ENCODE data around the gene IRF2BP2. TPM values are rescaled to one million over a fixed set of nuclear protein-coding genes. Genes with fewer than 3 reads are reported as not detected.

Gene IRF2BP2
- total RNA-seq, 6 donors from 2014 or later, result 83.8 to 157 (median 116) TPM

- WGBS, 2 donors, result 70 to 84% methylated on average over 2 of the region's 2 CpGs
- no peaks in the 10 kb centered on the region for H3K27me3 ChIP-seq
- ATAC-seq (ENCODE audit: low FRiP score in 2 of 2), result no peak
- H3K4me3 ChIP-seq, result no peak overlapping the region
- no peak overlapping the region for H3K27ac ChIP-seq
- no peaks in the 10 kb centered on the region for H3K9me3 ChIP-seq
- H3K36me3 ChIP-seq, result no peaks in the 10 kb centered on the region
- no peak for TF ChIP-seq EP300 (IDR thresholded peaks at IDR 0.05)
- no peak for TF ChIP-seq POLR2AphosphoS5 (IDR thresholded peaks at IDR 0.05)
- TF ChIP-seq POLR2A (IDR thresholded peaks at IDR 0.05), result no peak
- TF ChIP-seq, protein P1, sequence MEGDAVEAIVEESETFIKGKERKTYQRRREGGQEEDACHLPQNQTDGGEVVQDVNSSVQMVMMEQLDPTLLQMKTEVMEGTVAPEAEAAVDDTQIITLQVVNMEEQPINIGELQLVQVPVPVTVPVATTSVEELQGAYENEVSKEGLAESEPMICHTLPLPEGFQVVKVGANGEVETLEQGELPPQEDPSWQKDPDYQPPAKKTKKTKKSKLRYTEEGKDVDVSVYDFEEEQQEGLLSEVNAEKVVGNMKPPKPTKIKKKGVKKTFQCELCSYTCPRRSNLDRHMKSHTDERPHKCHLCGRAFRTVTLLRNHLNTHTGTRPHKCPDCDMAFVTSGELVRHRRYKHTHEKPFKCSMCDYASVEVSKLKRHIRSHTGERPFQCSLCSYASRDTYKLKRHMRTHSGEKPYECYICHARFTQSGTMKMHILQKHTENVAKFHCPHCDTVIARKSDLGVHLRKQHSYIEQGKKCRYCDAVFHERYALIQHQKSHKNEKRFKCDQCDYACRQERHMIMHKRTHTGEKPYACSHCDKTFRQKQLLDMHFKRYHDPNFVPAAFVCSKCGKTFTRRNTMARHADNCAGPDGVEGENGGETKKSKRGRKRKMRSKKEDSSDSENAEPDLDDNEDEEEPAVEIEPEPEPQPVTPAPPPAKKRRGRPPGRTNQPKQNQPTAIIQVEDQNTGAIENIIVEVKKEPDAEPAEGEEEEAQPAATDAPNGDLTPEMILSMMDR (IDR thresholded peaks at IDR 0.05), result no peak
- no peak for DNase-seq
- peaks cover 0 to 5% (median 2%) of the 10 kb centered on the region in 4 donors for H3K4me1 ChIP-seq
Observed at GRCh38 chr1:234578087-234578486, 31.9 kb downstream of the IRF2BP2 start.

DNA sequence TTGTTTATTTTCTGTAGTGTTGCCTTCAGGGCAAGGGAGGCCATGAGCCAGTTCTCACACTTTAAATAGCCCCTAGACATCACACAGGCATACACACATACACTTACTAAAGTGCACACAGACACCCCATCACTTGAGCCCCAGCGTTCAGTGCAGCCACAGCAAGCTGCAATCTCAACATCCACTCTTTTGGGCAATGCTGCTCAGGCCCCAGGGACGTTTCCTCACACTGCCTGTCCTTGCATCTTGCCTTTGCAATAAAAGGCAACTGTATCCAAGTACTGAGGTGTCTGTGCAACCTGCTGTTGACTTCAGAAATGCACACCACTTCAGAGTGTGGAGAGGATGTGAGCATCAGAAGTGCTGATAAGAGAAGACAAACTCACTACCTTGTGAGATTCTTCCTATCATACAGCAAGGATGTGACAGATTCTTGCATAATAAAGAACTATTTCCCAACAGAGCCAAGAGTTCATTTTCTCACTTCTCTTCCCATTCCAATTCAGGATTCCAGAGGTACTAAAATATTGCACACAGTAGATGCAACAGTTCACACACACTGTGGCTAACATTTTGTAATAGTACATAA lies 36.2 kb downstream of the IRF2BP2 start:
- Histone ChIP-seq H3K9me3 (no peaks in the 10 kb centered on the region), H3K36me3 (no peaks in the 10 kb centered on the region), H3K27ac (no peak overlapping the region), H3K4me3 (no peak overlapping the region), H3K4me1 (peaks cover 0 to 5% (median 2%) of the 10 kb centered on the region in 4 donors), H3K27me3 (no peaks in the 10 kb centered on the region)
- TF ChIP-seq, protein P1 (IDR thresholded peaks at IDR 0.05), result no peak
- no peak for TF ChIP-seq POLR2AphosphoS5 (IDR thresholded peaks at IDR 0.05)
- no peak for TF ChIP-seq POLR2A (IDR thresholded peaks at IDR 0.05)
- TF ChIP-seq EP300 (IDR thresholded peaks at IDR 0.05), result no peak
- DNase-seq, result no peak
- WGBS, 2 donors, result 39 to 43% methylated on average over 2 of the region's 2 CpGs
- no peak for ATAC-seq (ENCODE audit: low FRiP score in 2 of 2)

DNA sequence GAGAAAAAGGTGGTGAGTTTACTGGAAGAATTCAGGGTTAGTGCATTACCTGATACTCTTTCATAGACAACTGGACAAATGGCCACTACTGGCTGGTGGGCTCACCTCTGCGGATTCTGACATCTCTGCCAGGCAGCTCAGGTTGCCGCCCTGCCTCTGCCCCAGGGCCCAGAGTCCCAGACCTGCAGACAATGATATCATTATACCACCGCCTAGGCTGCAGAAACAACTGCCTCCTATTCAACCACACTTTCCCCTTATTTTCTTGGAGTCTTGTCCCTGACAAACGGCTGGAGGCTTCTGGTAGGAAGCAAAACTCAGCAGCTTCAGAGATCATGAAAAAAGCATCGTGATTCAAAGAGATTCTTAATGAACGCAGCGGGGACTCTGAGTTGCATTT lies 37.0 kb downstream of the IRF2BP2 start:
- H3K9me3 ChIP-seq, result no peaks in the 10 kb centered on the region
- WGBS, 2 donors, result 93% methylated on average over 7 of the region's 7 CpGs
- peaks cover 0 to 5% (median 2%) of the 10 kb centered on the region in 4 donors for H3K4me1 ChIP-seq
- ATAC-seq (ENCODE audit: low FRiP score in 2 of 2) (no peak), DNase-seq (no peak)
- no peaks in the 10 kb centered on the region for H3K27me3 ChIP-seq
- TF ChIP-seq EP300 (IDR thresholded peaks at IDR 0.05) (no peak), POLR2AphosphoS5 (IDR thresholded peaks at IDR 0.05) (no peak), POLR2A (IDR thresholded peaks at IDR 0.05) (no peak)
- TF ChIP-seq, protein P1 (IDR thresholded peaks at IDR 0.05), result no peak
- no peak overlapping the region for H3K4me3 ChIP-seq
- H3K27ac ChIP-seq, result no peak overlapping the region
- no peaks in the 10 kb centered on the region for H3K36me3 ChIP-seq

- Histone ChIP-seq H3K27me3 (no peaks in the 10 kb centered on the region), H3K36me3 (no peaks in the 10 kb centered on the region), H3K4me3 (no peak overlapping the region), H3K4me1 (peaks cover 0 to 5% (median 2%) of the 10 kb centered on the region in 4 donors), H3K27ac (no peak overlapping the region), H3K9me3 (no peaks in the 10 kb centered on the region)
- DNase-seq, result no peak
- WGBS, 2 donors, result 68 to 75% methylated on average over 2 of the region's 2 CpGs
- TF ChIP-seq EP300 (IDR thresholded peaks at IDR 0.05) (no peak), POLR2AphosphoS5 (IDR thresholded peaks at IDR 0.05) (no peak), POLR2A (IDR thresholded peaks at IDR 0.05) (no peak)
- TF ChIP-seq, protein P1 (IDR thresholded peaks at IDR 0.05), result no peak
- ATAC-seq (ENCODE audit: low FRiP score in 2 of 2), result no peak
Observed at GRCh38 chr1:234571702-234572101, 38.3 kb downstream of the IRF2BP2 start.
